ENCODE measurements around the gene FOXJ2.

DNA sequence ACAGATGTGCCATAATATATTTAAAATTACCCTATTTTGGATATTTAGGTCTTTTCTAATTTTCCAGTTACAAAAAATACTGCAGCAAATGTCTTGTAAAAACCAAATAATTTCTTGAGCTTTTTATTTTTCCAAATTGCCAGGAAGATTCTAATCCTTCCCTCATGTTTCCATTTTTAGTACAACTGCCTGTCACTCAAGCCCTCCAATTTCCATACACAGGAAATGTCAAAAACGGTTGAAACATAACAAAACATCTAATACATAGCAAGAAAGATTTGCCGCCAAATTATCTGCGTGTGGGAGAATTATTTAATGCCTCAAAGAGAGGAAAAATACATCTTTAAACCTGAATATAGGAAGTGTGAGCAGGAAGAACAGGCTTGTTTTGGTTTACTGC, 2.3 kb upstream of the FOXJ2 start:
- TF ChIP-seq EZH2 (IDR thresholded peaks at IDR 0.05; ENCODE audit: low read length, missing control alignments), result no peak
- TF ChIP-seq CTCF (conservative IDR thresholded peaks at IDR 0.05 in 1 of 2, IDR thresholded peaks at IDR 0.05 in 1 of 2; ENCODE audit: low read depth in 1 of 2, low read length in 2 of 2), result no peak

Data from fibroblast of lung (primary cell).